ENCODE results near the gene TMEM232. TPM values are rescaled to one million over a fixed set of nuclear protein-coding genes. Genes with fewer than 3 reads are reported as not detected.

Gene TMEM232
- total and polyA plus RNA-seq, 9 of the 15 experiments (the other 6 are each of a cell fraction or from before 2014, with no cell fraction given): 0.09 to 2.2 (median 0.41) TPM

DNA sequence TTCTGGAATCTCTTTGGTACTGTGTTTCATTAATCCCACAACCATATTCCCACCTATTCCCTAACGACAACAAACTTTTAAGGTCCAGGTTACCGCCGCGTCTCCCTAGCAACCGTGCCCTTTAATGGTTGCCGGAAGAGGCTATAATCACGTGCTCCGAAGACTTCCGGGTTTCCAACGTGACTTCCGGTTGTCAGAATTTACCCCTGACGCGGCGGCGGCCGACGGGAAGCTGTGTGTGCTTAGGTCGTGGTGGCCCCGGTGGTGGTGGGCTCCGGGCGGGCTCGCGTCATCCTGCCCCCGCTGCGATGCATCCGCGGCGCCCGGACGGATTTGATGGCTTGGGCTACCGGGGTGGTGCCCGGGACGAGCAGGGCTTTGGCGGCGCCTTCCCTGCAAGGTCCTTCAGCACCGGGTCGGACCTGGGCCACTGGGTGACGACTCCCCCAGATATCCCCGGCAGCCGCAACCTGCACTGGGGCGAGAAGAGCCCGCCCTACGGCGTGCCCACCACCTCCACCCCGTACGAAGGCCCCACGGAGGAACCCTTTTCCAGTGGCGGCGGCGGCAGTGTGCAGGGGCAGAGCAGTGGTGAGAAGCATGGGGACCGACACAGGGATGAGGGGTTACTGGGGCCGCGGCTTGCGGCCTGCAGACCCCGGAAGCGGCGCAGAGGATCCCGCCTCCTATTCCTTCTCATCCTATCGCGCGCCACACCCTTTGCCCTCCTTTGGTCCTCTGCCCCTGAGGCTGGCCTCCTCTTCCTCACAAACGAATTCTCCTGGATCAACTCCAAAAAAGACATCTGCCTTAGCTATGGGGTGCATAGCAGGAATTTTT is 12.6 kb upstream of the TMEM232 start, which contains the start of gene SLC25A46 (continued):
- no peak for TF ChIP-seq PRPF4 (IDR thresholded peaks at IDR 0.05; ENCODE audit: insufficient read depth, low read depth, low read length, poor library complexity, severe bottlenecking)
- TF ChIP-seq TARDBP (IDR thresholded peaks at IDR 0.05): no peak
- TF ChIP-seq FOXK1 (CRISPR knock-in tag; IDR thresholded peaks at IDR 0.05; ENCODE audit: borderline replicate concordance): no peak
- TF ChIP-seq, protein P1, sequence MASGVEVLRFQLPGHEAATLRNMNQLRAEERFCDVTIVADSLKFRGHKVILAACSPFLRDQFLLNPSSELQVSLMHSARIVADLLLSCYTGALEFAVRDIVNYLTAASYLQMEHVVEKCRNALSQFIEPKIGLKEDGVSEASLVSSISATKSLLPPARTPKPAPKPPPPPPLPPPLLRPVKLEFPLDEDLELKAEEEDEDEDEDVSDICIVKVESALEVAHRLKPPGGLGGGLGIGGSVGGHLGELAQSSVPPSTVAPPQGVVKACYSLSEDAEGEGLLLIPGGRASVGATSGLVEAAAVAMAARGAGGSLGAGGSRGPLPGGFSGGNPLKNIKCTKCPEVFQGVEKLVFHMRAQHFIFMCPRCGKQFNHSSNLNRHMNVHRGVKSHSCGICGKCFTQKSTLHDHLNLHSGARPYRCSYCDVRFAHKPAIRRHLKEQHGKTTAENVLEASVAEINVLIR (CRISPR knock-in tag; IDR thresholded peaks at IDR 0.05): peak; percentile 60
- TF ChIP-seq BRD4 (IDR thresholded peaks at IDR 0.05): no peak
- TF ChIP-seq, protein P2, sequence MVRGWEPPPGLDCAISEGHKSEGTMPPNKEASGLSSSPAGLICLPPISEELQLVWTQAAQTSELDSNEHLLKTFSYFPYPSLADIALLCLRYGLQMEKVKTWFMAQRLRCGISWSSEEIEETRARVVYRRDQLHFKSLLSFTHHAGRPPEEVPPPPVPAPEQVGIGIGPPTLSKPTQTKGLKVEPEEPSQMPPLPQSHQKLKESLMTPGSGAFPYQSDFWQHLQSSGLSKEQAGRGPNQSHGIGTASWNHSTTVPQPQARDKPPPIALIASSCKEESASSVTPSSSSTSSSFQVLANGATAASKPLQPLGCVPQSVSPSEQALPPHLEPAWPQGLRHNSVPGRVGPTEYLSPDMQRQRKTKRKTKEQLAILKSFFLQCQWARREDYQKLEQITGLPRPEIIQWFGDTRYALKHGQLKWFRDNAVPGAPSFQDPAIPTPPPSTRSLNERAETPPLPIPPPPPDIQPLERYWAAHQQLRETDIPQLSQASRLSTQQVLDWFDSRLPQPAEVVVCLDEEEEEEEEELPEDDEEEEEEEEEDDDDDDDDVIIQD (CRISPR knock-in tag; IDR thresholded peaks at IDR 0.05): no peak
- no peak for TF ChIP-seq NONO (IDR thresholded peaks at IDR 0.05; ENCODE audit: low read depth in 2 of 2, low read length in 1 of 2)
- peak; percentile 92; the same call in 1 of the 2 replicates for TF ChIP-seq EHMT2 (IDR thresholded peaks at IDR 0.05)
- TF ChIP-seq TGIF2 (CRISPR knock-in tag; IDR thresholded peaks at IDR 0.05): no peak; the same call in 1 of the 2 replicates
- peak; percentile 89 for TF ChIP-seq EP400 (IDR thresholded peaks at IDR 0.05)
- TF ChIP-seq RFX1 (IDR thresholded peaks at IDR 0.05): peak; percentile 97
- no peak for TF ChIP-seq ELK1 (CRISPR knock-in tag; IDR thresholded peaks at IDR 0.05)
- no peak for TF ChIP-seq ZNF347 (CRISPR knock-in tag; IDR thresholded peaks at IDR 0.05; ENCODE audit: low read depth)
- no peak for TF ChIP-seq CHCHD3 (CRISPR knock-in tag; IDR thresholded peaks at IDR 0.05)
- TF ChIP-seq JUND (IDR thresholded peaks at IDR 0.05; ENCODE audit: borderline replicate concordance, low read depth, low read length): peak; percentile 41; the same call in 1 of the 2 replicates
- no peak for TF ChIP-seq JUND (tag; IDR thresholded peaks at IDR 0.05; ENCODE audit: borderline replicate concordance, low read depth, low read length)
- TF ChIP-seq FOXA3 (CRISPR knock-in tag; conservative IDR thresholded peaks at IDR 0.05 in 1 of 2, IDR thresholded peaks at IDR 0.05 in 1 of 2): no peak
- no peak for TF ChIP-seq ZC3H4 (CRISPR knock-in tag; IDR thresholded peaks at IDR 0.05; ENCODE audit: borderline replicate concordance)
- TF ChIP-seq RFX5 (IDR thresholded peaks at IDR 0.05; ENCODE audit: low read depth, low read length): no peak
- TF ChIP-seq SMARCA5 (IDR thresholded peaks at IDR 0.05): no peak
- TF ChIP-seq POLR2G (IDR thresholded peaks at IDR 0.05; ENCODE audit: low read depth, low read length): peak; percentile 92
- TF ChIP-seq BDP1 (IDR thresholded peaks at IDR 0.05; ENCODE audit: insufficient read depth, insufficient read length): no peak
- TF ChIP-seq ZNF444 (CRISPR knock-in tag; IDR thresholded peaks at IDR 0.05): no peak
- TF ChIP-seq RHOXF2B (CRISPR knock-in tag; conservative IDR thresholded peaks at IDR 0.05): no peak
- TF ChIP-seq USF2 (CRISPR knock-in tag; IDR thresholded peaks at IDR 0.05): peak; percentile 97
- no peak for TF ChIP-seq SNIP1 (IDR thresholded peaks at IDR 0.05; ENCODE audit: low read depth)
